HG02943 (cell line): ENCODE data around the gene PPM1F.

Experiments used
- ATAC-seq: cut with Tn5 transposase; IDR thresholded peaks from one replicate; pipeline ENCODE4 v1.9.1; 2021; ENCODE audit warnings: mild to moderate bottlenecking, low read depth, moderate library complexity; ENCODE audit not compliant: unreplicated experiment

The PPM1F gene, protein sequence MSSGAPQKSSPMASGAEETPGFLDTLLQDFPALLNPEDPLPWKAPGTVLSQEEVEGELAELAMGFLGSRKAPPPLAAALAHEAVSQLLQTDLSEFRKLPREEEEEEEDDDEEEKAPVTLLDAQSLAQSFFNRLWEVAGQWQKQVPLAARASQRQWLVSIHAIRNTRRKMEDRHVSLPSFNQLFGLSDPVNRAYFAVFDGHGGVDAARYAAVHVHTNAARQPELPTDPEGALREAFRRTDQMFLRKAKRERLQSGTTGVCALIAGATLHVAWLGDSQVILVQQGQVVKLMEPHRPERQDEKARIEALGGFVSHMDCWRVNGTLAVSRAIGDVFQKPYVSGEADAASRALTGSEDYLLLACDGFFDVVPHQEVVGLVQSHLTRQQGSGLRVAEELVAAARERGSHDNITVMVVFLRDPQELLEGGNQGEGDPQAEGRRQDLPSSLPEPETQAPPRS

DNA sequence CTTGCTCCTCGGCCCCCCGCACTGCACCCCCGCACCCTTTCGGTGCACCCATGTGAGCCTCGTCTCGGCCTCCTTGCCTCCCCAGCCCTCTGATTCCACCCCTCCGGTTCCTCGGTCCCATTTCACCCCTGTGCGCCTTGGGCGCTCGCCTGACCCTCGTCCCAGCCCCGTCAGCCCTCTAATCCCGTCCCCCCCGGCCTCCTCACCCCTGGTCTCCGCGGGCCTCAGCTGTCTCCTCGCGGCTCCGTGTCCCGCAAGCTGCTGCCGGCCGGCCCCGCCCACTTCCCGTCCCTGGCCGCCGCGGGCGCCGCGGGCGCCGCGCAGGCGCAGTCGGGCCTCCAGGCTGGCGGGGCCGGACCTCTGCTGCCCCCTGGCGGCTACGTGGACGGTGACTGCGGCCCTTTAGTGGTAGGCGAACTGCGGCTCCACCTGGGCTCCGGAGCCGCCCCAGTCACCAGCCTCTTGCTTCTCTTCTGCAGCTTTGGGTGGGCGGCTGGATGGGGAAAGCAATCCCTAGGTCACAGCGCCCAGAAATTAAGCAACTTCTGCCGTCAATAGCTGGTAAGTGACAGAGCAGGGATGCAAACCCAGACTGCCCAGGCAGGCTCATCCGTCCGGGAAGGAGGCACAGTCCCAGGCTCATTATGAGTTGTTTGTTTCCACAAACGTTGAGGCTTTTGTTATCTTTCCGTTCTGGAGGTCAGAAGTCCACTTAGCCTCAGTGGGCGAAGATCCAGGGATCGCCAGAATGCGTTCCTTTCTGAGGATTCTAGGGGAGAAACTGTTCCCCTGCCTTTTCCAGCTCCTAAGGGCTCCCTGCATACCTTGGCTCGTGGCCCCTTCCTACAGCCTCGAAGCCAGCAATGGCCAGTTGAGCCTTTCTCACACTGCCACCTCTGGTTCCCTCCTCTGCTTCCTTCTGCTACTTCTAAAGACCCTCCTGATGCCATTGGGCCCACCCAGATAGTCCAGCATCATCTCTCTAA is at the start of gene PPM1F:
Gene PPM1F (minus strand): TSS at position 263 of the 986 bp plus-strand sequence. CDS start 6,800 bp downstream, outside the sequence.
- no peak for ATAC-seq

DNA sequence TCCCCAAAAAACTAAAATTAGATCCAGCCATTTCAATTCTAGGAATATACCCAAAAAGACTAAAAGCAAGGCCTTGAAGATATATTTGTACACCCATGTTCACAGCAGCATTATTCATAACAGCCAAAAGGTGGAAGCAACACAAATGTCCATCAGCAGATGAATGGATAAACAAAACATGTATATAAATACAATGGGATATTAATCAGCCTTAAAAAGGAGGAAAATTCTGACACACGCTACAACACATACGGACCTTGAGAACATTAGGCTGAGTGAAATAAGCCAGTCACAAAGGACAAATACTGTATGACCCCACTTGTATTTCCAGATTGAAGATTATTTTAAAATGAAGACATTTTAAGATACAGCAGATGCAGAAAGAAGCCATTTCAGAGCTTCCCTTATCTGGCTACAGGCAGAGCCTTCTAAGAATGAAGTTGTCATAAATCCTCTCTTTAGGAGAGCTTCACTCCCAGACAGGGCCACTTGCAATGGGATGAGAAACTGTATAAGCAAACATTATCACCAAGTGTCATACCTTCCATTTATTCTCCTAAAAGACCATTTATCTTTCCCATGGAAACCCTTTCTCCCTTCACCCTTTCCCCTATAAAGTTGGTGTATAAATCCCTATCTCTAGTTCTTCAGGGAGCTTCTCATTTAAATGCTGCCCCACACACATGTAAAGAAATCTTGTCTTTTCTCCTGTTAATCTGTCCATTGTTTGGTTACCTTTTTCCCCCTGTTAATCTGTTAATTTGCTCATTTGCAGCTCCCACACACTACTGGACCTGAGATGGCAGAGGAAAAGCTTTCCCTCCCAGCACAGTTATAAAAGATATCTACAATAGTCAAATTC is 49.2 kb upstream of the PPM1F start:
- no peak for ATAC-seq

DNA sequence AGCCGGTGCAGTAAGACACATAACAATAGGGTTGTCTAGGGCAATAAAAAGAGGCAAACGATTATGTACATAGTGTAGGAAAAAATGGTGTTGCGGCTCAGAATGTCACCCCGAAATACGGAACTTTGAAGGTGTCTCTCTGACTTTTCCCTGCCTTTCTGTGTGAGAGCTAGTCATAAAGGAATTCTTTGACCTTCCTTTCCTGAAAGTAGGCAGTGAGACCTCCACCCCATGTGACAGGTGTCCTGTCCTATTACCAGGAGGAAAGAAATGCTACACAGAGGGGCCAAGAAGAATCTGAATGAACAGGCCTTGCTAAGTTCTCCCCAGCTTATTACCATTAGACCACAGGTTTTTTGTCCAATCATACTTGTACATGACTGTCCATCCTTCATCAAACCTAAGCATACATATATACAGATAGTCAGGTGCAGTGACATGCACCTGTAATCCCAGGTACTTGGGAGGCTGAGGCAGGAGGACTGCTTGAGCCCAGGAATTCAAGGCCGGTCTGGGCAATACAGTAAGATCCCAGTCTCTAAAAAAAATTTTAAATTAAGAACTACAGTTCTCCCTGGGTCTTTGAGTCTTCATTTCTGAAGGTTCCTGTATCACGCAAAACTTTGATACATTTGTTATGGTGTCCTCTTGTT is 46.1 kb upstream of the PPM1F start:
- ATAC-seq = no peak

DNA sequence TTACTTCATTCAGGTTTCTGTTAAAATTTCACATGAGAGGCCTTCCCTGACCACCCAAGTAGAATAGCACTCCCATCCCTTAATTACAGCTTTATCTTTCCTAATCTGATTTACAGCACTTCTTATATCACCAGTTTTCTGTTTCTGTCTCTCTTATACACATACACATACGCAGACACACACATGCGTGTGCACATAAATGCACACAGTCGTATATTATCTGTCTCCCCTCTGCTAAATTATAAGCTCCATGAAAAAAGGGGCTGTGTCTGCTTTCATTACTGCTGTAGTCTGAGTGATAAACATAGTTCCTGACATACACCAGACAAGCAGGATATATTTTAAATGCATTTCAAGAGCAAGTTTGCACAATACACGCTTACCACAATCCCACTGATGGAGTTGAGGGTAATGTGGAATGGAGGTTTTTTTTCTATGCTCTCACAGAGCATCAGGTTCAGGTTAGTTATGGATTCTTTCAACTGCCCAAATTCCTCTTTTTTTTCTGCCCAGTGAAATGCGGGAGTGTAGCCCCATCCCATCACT is 43.6 kb upstream of the PPM1F start:
- no peak for ATAC-seq

DNA sequence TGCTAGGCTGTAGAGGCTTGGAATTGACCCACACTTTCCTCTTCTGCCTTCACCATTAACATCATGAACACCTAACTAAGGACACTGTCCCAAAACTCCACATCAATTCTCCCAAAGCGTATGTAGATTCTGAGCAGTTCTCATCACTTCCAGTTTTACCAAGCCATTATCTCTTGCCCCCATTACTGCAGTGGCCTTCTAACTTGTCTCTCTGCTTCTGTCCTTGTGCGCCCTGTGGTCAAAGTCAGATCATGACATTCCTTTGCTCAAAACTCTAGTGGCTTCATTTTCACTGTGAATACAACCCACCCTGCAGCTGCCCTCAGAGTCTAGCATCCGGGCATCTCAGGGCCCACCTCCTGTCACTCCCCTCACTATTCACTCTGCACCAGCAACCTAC is 43.0 kb upstream of the PPM1F start:
- ATAC-seq = no peak

DNA sequence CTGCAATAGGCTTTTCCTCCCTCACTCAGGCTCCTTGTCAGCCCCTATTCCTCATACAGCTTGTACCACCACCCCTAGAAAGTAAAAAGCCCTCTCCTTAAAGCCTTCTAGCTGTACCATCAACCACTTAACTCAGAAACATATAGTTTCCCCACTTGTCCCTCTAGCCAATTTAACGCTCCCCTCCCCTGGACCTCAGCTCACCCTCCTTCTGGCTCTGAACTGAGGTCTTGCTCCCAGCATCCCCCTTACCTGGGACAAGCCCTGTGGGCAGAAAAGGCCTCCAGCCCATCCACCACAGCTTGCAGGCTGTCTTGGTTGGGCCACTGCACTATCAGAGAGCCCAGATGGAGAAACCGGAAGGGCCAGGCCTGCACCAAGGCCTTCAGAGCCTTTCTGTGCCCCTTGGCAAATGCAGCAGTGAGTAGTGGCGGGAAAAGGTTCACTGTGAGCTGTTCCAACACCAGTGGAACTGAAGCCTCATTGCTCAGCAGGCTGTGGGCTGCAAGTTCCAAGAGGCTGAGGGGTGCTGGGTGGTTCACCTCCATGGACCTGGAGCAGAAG is 42.3 kb upstream of the PPM1F start:
- no peak for ATAC-seq

DNA sequence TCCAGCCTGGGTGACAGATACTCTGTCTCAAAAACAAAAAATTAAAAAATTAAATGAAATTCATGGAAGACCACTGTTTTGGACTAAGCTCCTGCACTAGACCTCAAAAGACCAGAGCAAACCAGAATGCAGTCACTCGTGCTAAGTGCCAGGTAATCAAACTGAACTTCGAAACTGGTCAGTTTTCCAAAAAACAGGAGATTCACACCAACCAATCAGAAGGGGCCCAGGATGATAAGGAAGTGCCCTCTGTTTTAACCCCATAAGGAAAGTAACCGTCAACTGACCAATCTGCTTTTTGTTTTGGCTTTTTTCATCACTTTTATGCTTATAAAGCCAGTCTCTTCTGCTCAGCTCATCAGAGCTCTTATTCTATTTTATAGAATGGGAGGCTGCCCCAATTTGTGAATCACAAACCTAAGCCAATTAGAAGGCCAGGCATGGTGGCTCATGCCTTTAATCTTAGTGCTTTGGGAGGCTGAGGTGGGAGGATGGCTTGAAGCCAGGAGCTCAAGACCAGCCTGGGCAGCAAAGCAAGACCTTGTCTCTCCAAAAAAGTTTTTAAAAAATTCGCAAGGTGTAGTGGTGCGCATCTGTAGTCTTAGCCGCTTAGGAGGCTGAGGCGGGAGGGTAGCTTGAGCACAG is 40.1 kb upstream of the PPM1F start:
- no peak for ATAC-seq

DNA sequence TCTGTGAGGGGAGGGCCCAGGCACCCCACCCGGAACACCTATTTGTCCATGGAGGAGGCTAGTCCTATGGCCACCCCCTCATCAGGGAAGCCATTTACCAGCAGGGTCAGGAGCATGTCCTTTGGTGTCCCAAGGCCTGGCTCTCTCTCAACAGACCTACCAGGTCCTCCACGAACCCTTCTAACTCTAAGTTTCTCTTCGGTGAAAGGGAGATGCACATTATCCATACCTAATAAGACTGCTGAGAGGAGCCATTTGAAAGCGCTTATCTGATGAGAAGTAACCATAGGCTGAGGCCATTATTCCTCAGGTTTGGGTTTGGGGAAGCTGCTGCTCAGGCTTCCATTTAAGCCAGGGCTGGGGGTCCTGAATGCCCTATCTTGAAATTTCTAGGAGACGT is 39.1 kb upstream of the PPM1F start:
- ATAC-seq = no peak

DNA sequence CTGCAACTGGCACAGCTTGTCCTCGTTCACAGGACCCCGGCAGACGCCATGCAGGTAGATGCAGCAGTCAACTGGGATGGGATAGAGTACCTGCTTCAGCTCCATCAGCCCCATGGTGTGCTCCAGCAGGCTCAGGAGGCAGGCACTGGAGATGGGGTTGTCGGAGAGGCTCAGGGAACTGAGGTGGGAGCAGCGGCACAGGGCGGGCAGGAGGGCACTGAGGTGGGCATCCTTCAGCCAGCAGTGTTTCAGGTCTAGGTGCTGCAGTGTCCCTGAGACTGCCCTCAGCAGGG is 38.6 kb upstream of the PPM1F start:
- ATAC-seq = no peak

DNA sequence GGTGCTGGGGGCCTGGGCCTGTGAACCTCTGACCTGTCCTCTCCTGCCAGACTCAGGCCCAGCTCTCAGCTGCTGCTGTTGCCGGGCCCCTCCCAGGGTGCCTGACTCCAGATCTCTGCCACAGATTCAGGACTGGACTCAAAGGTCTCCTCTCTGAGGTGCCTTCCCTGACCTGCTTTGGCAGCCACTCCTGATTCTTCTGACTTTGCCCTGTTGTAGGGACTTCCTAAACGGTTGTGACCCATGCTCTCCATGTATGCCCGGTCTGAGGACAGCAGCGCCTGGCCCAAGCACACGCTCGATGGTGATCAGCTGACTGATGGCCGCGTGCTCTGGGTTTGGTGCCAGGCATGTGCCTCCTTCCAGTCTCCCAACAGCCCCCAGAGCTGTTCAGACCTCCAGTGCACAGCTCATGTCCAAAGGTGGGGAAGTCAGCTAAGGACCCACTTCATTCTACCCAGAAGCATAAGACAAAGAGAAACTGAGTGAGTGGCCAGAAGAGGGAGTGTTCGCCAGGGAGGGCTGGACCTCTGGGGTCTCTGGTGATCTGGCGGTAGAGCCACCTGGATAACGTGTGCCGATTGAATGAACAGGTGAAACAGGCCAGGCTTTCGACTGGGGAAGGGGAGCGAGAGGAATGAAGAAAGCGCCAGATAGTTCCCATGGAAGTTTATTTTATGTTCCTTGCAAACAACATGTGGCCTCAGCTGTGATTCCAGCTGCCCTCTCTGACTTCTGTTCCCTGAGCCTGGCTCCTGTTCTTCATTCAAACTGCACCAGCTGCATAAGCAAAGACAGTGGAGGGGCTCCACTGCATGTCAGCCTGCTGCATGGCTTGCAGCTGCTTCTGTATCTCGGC is 38.0 kb upstream of the PPM1F start:
- no peak for ATAC-seq

DNA sequence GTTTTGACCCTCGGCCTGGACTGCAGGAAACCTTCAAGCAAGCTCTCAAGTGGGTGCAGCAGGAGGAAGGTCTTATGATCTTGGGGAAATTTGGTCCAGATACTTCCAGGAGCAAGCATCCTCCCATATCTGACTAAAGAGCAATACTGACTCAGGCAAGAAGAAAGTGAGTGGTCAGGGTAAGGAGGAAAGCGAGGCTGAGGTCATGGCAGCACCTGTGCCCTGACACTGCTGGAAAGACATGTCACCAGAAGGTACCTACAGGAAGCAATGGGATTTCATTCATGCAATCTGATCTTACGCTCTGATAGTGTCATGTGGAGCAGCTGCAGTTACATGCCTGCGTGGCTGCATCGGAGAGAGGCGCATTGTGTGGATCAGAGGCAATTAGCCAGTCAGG is 36.4 kb upstream of the PPM1F start:
- no peak for ATAC-seq

DNA sequence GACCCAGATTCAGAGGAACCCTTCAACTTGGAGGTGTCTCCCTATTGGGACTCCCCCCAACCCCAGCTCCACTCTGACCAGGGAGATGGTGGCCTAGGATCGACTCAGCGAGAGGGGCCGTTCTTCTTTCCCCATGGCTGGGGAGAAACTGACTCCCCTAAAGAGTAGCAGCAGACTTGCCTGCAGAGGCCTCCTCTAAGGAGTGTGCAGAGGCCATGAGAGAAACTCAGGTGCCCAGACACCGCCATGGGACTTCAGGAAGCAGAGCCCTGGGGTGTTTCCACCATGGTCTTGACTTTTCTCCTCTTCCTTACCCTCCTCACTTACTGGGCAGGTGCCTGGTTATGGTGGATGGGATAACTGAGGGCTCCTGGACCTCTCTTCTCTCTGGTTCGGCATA is 32.6 kb upstream of the PPM1F start:
- ATAC-seq = no peak

DNA sequence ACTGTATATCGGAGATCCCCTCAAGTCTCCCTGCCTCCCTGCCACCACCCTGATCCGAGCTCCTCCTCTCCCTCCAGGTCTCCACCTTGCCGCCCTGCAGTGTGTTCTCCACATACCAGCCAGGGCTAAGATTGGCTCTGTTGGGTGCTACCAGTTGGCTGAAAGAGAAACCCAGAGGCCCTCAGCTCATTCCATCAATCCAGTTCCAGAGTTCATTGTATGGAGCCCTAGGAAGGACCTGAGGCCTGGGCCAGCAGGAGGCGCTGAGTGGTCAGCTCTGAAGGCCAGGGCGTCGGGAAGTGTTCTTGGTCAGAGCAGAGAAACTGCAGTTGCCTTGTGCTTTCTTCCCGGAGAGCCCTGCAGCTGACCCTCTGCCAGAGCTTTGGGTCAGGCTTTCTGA is 32.1 kb upstream of the PPM1F start:
- ATAC-seq = no peak

DNA sequence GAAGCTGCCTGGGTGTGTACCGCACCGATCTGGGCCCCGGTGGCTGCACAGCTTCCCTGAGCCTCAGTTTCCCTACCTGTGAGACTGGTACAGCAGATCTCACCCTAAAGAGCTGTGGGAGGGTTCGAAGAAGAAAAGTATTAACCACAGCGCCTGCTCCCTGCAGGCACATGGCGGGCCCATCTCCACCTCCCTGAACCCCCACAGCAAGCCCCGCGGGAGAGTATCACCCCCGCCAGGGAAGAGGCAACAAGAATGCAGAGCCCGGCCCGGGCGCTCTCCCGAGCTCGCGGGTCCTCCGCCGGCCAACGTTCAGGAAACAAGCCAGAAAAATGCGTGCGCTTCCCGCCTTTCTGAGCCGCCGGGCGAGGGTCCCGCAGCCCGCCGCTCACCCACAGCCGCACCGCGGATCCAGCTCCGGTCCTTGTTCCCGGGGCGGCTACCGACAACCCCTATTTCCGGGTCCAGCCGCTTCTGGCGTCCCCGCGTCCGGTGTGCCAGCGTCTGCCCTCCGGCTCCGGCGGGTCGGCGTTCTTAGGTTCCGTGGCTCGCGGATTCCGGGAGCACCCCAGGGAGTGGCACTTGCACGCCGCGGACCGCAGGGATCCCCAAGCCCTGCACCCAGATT is 29.8 kb upstream of the PPM1F start, which contains the start of gene TOP3B:
Gene TOP3B (minus strand): TSS at position 450 of the 628 bp plus-strand sequence. CDS start 7,078 bp downstream, outside the sequence.
- ATAC-seq = no peak

DNA sequence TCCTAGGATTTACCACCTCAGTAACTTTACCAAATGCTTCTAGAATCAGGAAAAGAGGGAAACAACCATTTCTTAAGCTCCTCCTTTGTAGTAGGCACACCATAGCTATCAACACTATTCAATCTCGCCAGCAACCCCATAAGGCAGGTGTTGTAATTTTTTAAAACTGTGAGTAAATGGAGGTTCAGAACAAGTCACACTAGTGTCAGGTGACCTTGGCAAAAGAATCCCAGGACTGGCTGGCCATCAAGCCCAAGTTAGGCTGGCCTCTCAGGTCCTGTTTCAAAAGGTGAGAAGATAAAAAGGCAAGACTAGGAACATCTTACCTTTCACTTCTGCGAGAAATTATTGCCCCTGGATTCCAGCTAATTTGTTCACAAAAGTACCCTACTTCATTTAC is 29.2 kb upstream of the PPM1F start:
- ATAC-seq = no peak

DNA sequence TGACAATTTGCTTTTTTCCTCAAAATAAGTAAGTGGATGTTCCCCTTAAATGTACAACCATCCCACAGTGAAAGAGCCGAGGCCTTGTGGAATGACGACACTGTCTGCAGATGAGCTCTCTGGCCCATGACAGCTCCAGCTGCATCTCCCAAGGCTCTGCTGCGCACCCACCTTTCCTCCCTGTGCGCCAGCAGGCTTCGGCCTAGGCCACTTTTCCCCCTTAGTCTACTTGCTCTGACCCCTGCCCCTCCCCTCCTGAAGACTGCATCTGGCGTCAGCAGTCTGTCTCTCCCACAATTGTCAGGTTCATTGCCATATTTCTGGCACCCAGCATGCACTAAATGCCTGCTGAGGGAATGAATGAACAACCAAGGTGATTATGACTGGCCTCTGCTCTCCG is 27.9 kb upstream of the PPM1F start:
- ATAC-seq = no peak

DNA sequence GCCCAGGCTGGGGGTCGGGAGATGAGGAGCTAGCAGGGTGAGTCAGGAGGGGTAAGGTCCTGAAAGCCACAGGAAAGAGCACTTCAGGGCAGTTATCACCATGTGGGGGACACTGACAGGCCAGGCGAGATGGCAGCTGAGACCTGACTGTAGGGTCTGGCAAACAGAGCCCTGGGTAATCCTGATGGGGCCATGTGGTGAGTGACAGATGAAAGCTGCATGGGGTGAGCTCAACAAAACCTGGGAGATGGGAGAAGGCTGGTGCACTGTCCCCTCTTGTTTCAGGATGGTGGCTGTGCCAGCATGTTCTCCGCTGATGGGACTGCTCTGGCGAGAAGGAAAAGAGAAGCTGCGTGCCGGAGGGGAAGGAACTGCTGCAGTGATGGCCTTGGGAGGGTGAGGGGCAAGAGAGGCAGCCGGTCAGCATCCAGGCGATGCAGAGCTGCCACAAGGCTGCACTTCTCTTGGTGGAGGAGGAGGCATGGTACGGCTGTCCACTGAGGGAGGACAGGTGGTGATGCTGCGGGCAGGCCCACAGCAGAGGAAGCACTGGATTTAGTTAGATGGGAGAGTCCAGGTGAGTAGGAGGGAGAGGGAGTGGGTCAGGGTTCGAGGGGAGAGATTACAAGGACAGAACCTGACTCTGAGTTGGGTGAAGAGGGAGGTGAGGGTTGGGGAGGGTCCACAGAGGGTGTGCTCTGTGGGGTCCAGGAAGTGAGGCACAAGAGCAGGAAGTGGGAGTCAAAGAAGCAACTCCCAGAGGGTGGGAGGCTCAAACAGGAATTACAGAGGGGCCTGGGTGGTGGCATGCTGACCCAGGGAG is 26.1 kb upstream of the PPM1F start:
- no peak for ATAC-seq
